Measurements from ENCODE around the gene WASHC2A. TPM values are rescaled to one million over a fixed set of nuclear protein-coding genes. Genes with fewer than 3 reads are reported as not detected.
A peak's percentile ranks its signal among the peaks of the same experiment; 100 is the strongest.
"Not testable (repeated sequence)": the region's sequence is repeated elsewhere in the genome, so short reads cannot be mapped to it uniquely, and the experiment has no call there.

WASHC2A gene
- total RNA-seq, 2 experiments from 2014 or later = 25.0 to 25.2 TPM

DNA sequence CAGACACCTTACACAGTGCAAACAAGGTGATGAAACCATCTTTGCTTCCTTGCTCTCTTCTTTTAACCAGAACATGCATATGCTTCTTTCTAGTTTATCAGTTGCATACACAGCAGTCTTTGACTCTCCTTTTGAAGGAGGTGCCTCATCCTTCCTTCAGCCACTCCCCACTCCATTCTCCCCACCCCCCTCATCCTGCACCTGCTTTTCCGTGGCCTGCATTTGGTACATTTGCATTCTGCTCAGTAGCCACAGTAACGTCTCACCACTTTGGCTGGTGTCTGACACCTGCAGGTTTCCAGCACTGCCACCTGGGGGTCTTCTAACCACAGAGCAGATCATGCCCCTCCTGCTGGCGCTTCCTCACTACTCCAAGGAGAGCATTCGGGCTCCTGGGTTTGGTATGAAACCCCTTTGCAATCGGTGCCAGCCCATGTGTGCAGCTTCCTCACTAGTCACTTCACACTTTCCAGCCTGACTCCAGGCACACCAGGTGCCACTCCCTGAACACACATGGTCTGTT is 60.1 kb downstream of the WASHC2A start:
- DNase-seq; H3K4me1 Mint-ChIP-seq; H3K27ac Mint-ChIP-seq; H3K27me3 Mint-ChIP-seq; ATAC-seq; H3K9me3 Mint-ChIP-seq (ENCODE audit: low read depth); H3K36me3 Mint-ChIP-seq (ENCODE audit: low read depth); intact Hi-C loops (cut with DNase I, micrococcal nuclease); H3K4me3 Mint-ChIP-seq; POLR2A ChIA-PET; CTCF ChIA-PET: not testable (repeated sequence)

DNA sequence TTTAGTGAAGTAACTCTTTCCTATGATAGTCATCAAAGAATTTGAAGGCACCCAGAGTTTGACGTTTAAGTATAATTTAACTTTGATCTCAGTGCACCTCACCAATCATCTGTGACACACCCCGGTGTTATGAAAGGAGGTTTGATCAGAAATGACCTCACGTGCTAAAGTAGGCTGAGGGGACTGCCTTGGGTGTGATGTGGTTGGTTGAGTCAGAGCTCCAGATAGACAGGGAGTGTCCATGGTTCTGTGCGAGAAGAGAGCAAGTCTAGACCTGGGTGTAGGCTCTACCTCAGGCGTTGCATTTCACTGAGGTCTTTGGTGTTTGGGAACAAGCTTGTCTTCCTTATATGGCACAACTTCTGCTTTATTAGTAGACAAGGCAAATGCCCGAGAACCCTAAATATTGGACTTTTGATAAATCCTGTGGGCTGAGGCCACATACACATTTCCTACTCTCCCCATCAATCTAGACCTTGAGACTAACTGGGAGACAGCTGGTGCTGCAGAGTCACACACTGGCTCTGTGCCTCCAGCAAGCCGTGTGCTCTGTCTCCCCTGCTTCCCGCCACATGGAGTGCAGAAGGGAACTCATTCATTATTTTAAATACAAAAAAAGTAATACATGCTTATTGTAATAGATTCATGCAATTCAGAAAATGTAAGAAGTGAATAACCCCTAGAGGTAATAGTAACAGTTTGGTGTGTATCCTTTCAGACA is 63.7 kb downstream of the WASHC2A start:
- H3K27ac Mint-ChIP-seq; intact Hi-C loops (cut with DNase I, micrococcal nuclease); H3K4me1 Mint-ChIP-seq; H3K27me3 Mint-ChIP-seq; CTCF ChIA-PET; POLR2A ChIA-PET; ATAC-seq; H3K4me3 Mint-ChIP-seq; H3K9me3 Mint-ChIP-seq (ENCODE audit: low read depth); DNase-seq: not testable (repeated sequence)
- peaks cover 18% of the 10 kb centered on the region for H3K36me3 Mint-ChIP-seq (ENCODE audit: low read depth)

DNA sequence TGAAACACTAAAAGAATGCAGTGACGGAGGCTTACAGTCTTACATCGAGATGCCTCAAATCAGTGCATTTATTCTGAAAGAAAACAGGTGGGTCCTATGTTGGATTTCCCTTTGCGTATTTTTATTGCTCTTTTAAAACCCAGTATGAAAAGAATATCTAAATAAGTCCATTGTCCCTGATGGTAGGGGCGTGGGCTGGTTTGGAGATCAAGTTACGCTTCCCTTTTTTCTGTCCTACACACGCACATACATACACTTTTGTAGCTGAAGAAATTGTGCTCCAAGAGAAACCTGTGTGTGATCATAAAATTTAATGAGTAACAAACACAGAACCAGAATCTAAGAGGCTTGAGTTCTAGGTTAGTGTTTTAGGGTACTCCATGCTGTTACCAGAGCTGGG is 64.6 kb downstream of the WASHC2A start:
- CTCF ChIA-PET; H3K27ac Mint-ChIP-seq; POLR2A ChIA-PET; H3K9me3 Mint-ChIP-seq (ENCODE audit: low read depth); H3K27me3 Mint-ChIP-seq; H3K4me1 Mint-ChIP-seq; ATAC-seq; intact Hi-C loops (cut with DNase I, micrococcal nuclease); H3K4me3 Mint-ChIP-seq; DNase-seq: not testable (repeated sequence)
- peaks cover 18% of the 10 kb centered on the region for H3K36me3 Mint-ChIP-seq (ENCODE audit: low read depth)

DNA sequence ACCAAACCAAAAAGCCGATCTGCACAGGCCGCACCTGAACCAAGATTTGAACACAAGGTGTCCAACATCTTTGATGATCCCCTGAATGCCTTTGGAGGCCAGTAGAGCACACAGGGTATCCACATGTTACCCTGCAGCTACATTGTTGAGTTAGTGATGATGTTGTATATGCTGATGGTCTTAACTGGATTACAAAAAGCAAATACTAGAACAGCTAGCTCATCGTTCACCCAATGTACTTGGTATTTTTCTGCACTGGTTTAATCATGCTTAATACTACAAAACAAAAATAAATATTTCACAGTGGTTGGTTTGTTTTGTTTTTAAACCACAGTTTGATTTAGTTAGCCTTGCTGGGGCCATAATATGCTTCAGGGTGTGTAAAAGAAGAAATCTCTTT is 65.1 kb downstream of the WASHC2A start:
- intact Hi-C loops (cut with DNase I, micrococcal nuclease); POLR2A ChIA-PET; DNase-seq; ATAC-seq; H3K27me3 Mint-ChIP-seq; H3K4me3 Mint-ChIP-seq; H3K9me3 Mint-ChIP-seq (ENCODE audit: low read depth); H3K27ac Mint-ChIP-seq; H3K4me1 Mint-ChIP-seq; CTCF ChIA-PET: not testable (repeated sequence)
- H3K36me3 Mint-ChIP-seq (ENCODE audit: low read depth) = peaks cover 18% of the 10 kb centered on the region

DNA sequence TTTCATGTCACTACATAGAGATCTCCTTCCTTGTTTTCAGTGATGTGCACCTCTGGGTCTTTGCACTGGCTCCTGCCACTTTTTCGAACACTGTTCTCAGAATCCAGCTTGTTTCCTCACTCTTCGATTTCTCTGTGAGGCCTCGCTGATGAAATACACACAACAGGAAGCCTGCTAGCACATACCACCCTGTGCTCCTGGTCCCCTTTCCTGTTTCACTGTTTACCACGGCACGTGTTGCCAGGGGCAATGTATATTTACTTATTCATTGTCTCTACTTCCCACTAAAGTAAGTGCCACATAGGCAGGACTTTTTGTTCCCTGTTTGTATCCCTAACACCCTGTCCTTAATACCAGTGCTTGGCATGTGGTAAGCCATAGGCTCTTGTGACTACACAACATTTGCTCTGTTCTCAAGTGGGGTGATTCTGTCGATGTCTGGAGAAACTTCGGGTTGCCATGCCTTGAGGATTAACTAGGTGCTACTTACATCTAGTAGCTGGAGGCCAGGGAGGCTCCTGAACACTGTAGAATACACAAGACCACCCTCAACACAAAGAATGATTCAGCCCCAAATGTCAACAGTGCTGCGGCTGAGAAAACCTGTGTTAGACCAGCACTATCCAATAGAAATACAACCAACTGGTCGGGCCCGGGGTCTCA is 75.9 kb downstream of the WASHC2A start:
- ATAC-seq; H3K27me3 Mint-ChIP-seq; intact Hi-C loops (cut with DNase I, micrococcal nuclease); H3K36me3 Mint-ChIP-seq (ENCODE audit: low read depth); H3K9me3 Mint-ChIP-seq (ENCODE audit: low read depth); H3K4me3 Mint-ChIP-seq; DNase-seq; CTCF ChIA-PET; H3K4me1 Mint-ChIP-seq; H3K27ac Mint-ChIP-seq; POLR2A ChIA-PET: not testable (repeated sequence)

DNA sequence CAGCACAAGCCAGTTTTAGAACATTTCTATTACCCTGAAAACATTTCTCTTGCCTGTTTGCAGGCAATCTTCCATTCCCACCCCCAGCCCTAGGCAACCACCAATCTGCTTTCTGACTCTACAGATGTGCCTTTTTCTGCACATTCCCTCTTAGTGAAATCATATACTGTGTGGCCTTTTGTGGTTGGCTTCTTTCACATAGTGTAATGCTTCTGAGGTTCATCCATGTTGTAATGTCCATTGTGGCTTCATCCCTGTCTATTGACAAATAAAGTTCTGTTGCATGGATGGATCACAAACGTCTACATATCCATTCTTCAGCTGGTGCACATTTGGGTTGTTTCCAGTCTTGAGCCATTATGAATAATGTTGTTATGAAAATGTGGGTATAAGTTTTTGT is 77.8 kb downstream of the WASHC2A start:
- H3K27me3 Mint-ChIP-seq; H3K4me3 Mint-ChIP-seq; H3K36me3 Mint-ChIP-seq (ENCODE audit: low read depth); POLR2A ChIA-PET; CTCF ChIA-PET; H3K4me1 Mint-ChIP-seq; ATAC-seq; H3K9me3 Mint-ChIP-seq (ENCODE audit: low read depth); H3K27ac Mint-ChIP-seq; DNase-seq; intact Hi-C loops (cut with DNase I, micrococcal nuclease): not testable (repeated sequence)

DNA sequence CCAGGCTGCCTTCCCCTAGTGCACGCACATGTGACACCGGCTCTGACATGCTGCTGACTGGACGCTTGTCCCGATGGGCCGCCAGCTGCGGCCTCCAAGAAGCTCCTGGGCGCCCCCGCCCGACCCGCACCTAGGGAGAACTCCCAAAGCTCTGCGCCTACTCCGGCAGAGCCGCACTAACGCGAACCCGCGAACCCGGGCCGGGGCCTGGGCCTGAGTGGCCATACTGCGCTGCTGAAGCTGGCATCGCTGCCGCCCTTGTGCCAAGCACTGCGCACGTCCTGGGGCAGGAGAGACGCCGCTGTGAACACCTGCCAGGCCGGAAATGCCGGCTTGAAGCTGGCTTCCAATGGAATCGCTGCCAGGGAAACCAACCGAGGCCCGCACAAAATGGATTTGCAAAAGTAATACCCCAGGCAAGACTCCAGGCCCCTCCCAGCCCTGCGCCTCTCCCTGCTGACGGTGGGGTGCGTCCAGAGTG is 85.1 kb downstream of the WASHC2A start:
- peak; percentile 19 for ATAC-seq
- CTCF ChIA-PET = no interaction called here

DNA sequence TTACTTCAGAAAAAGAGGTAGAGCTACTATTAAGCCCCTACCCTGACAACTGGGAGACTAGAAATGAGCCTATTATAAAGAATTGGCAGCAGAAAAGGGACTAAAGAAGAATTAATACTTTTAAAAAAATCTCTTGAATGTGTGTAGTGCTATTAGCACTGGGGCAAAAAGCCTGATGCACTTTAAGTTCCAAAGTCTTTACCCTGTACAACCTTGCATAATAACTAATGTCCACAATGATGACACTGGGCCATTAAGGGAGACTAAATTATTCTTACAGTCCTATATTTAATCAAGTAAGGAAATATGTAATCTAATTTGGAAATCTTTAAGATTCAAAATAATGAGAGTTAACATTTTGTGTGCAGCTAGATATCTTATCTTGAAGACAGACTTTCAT is 90.1 kb downstream of the WASHC2A start:
- H3K36me3 Mint-ChIP-seq (ENCODE audit: low read depth); CTCF ChIA-PET; H3K9me3 Mint-ChIP-seq (ENCODE audit: low read depth); H3K4me1 Mint-ChIP-seq; H3K27ac Mint-ChIP-seq; intact Hi-C loops (cut with DNase I, micrococcal nuclease); H3K27me3 Mint-ChIP-seq; ATAC-seq; DNase-seq; H3K4me3 Mint-ChIP-seq; POLR2A ChIA-PET: not testable (repeated sequence)

More for the DNA sequence above, 85.1 kb downstream of the WASHC2A start:
- intact Hi-C loops (cut with DNase I, micrococcal nuclease) = loop anchor here in 1 of 2 experiments (1.0 kb wide), 1 partner anchor 127 kb away; no protein-coding TSS in a partner anchor
- peak; percentile 9 for DNase-seq
- Mint-ChIP-seq H3K27me3 (peaks cover 14% of the 10 kb centered on the region), H3K4me3 (no peak overlapping the region), H3K4me1 (no peaks in the 10 kb centered on the region), H3K36me3 (ENCODE audit: low read depth) (no peaks in the 10 kb centered on the region), H3K9me3 (ENCODE audit: low read depth) (no peaks in the 10 kb centered on the region), H3K27ac (no peak overlapping the region)
- POLR2A ChIA-PET = no interaction called here

DNA sequence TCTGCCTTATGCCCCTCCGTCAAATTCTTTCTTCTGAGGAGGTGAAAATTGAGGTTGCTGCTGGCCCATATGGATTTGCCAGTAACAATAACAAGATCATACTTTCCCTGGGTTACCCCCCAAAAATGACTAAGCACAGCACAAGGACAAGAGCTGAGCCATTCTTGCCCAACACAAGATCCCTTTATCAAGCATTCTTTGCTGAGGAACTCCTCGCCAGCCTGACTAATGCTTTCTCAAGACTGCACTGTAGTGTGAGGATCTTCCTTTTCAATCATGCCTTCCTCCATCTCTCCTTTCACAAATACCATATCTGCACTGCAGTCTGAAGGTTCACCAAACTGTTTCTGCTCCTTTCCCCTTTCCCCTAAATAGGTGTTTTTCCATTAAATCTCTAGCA is 92.1 kb downstream of the WASHC2A start:
- DNase-seq; H3K9me3 Mint-ChIP-seq (ENCODE audit: low read depth); H3K36me3 Mint-ChIP-seq (ENCODE audit: low read depth); ATAC-seq; H3K27me3 Mint-ChIP-seq; POLR2A ChIA-PET; H3K4me3 Mint-ChIP-seq; CTCF ChIA-PET; intact Hi-C loops (cut with DNase I, micrococcal nuclease); H3K27ac Mint-ChIP-seq; H3K4me1 Mint-ChIP-seq: not testable (repeated sequence)

DNA sequence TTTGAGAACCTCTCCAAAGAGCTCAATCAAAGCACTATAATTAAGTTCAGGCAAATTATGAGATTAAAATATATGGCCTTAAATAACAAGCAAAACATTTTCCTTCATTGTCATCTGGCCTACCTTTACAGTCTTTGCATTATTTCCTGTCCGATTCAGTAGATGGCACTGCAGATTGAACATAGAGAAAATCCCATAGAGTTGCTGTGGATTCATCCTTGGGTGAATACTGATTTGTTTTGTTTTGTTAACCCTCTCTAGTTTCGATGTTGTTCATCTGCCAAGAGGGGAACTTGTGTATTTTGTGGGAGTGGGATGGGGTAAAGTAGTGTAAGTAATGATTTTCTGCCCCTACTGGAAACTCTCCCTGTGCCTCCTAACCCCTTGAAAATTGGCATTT is 97.3 kb downstream of the WASHC2A start:
- CTCF ChIA-PET; H3K9me3 Mint-ChIP-seq (ENCODE audit: low read depth); DNase-seq; H3K4me3 Mint-ChIP-seq; H3K36me3 Mint-ChIP-seq (ENCODE audit: low read depth); POLR2A ChIA-PET; H3K27ac Mint-ChIP-seq; H3K4me1 Mint-ChIP-seq; H3K27me3 Mint-ChIP-seq; ATAC-seq; intact Hi-C loops (cut with DNase I, micrococcal nuclease): not testable (repeated sequence)

DNA sequence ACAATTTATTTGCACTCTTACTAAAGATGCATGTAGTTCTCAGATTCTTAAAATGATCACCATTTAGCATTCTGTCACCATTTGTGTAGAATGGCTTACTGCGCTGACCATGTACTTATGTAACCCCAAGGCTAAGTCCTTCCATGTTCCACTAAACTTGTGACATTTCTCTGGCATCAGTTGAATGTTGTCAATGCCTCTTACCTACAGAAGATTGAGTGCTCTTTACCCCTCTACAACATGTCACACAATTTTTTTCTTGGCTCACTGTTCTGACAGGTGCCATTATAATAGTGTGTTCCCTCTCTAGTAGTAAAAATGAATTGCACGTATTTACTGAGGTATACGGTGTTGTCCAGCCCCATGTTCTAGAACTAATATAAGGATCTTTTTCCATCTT is 100.1 kb downstream of the WASHC2A start:
- H3K4me1 Mint-ChIP-seq; DNase-seq; ATAC-seq; H3K4me3 Mint-ChIP-seq; CTCF ChIA-PET; H3K9me3 Mint-ChIP-seq (ENCODE audit: low read depth); H3K27me3 Mint-ChIP-seq; H3K36me3 Mint-ChIP-seq (ENCODE audit: low read depth); POLR2A ChIA-PET; intact Hi-C loops (cut with DNase I, micrococcal nuclease); H3K27ac Mint-ChIP-seq: not testable (repeated sequence)

DNA sequence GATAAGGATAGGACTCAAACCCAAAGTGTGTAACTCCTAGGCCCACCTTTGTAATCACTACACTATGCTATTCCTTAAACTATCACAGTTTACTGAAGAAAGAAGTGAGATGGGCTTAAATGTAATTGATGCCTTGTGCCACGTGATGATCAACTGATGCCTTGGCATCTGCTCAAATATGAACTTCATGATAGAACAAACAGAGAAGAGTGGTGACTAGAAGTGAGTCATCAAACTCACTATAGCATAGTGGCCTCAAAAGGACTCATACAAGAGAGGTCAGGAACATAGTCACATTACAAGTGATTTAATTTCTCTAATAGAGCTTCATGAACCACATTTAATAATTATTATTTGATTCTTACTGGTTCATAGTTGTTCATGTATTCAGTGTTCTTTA is 101.8 kb downstream of the WASHC2A start:
- intact Hi-C loops (cut with DNase I, micrococcal nuclease); H3K36me3 Mint-ChIP-seq (ENCODE audit: low read depth); H3K27ac Mint-ChIP-seq; POLR2A ChIA-PET; H3K9me3 Mint-ChIP-seq (ENCODE audit: low read depth); ATAC-seq; H3K4me3 Mint-ChIP-seq; DNase-seq; H3K4me1 Mint-ChIP-seq; CTCF ChIA-PET; H3K27me3 Mint-ChIP-seq: not testable (repeated sequence)
